GM19099 (cell line): Measurements from ENCODE around the gene SLC9A9.

Experiments
- POLR2A ChIP-seq: IDR thresholded peaks from 3 replicates; pipeline ENCODE4 v1.6.1; 2011; ENCODE audit warnings: low read depth; ENCODE audit not compliant: insufficient read length; ENCODE audit errors: extremely low read depth

SLC9A9 gene

DNA sequence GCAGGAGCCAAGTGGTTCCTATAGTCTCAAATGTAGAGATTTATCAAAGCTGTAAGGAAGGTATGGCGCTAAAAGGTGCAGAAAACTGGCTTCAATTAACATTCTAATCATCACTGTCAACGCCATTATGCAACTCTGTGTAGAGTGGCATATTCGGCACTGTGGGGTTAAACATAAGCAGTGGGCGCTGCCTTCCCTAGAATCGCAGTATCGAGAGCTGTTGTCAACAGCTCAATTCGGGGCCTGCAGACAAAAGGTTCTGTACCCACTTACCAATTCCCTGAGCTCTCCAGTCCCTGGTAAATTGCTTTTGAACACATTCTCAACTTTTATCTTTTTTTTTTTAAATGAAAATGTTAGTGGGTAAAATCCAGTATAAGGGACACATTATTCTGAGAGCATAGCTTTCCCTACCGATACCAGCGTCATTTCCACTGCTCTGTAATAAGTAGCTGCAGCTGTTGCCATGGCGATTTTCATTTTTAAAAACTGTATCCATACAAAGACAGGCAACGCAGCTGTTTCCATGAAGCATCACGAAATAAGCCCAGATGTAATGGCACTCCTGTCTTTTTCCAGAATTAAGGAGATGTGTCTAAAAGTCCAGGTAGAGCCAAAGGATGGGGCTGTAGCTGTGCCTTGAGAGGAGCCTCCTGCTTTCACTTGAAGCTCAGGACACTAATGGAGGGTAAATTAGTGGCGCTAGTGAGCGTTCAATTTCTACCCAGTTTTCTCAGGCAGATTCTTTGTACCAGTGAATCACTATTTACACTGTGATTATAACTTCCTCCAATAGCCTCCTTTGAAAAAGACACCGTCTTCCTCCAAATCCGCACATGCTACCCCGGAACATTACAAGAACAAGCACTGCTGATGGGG is 250.3 kb downstream of the SLC9A9 start:
- no peak for TF ChIP-seq POLR2A

GRCh38 chr3:143596957-143597642 is 251.2 kb downstream of the SLC9A9 start:
- TF ChIP-seq POLR2A = no peak

DNA sequence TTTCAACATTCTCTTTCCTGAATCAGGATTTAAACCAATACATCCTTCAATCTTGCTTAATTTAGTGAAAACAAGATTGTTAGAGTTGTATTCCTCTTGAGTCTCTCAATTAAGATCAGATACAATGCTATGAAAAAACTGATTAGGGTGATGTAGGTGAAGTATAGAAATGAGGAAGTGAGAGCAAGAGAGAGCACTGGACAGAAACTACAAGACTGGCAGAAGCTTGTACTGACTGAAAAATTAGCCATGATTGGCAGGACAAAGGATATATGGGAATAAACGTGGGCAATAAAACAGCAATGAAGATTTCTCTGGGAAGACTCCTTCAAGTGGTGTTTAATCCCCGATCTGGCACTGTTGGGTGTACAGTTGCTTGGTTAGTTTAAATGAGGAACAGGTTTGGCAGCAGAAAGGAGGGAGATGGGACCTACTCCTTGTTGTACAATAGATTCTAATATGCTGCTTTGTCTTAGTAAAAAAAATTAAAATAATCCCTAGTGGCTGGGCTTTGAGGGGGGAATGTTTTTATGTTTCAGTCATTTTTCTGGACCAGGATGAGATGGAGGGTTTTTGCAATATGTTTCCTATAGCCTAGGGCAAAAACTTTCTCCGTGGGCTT is 252.7 kb downstream of the SLC9A9 start:
- TF ChIP-seq POLR2A = no peak

DNA sequence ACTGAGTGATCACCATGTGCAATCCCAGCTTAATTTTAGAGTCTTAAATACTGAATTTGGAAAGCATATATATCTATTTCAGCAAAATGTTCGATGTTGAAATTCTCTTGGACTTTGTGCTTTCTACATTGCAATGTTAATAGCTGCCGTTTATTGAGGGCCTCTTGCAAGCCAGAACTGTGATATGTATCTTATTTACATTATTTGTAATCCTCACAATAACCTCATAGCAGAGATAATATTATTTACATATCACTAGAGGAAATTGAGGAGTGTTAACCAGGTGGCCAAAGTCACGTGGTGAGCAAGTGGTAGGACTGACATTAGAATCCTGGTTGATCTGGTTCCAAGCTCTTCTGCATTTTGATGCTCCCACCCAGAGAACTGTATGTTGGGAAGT is 254.1 kb downstream of the SLC9A9 start:
- TF ChIP-seq POLR2A = no peak

- no peak for TF ChIP-seq POLR2A
These were observed 257.6 kb downstream of the SLC9A9 start for GRCh38 chr3:143590660-143591059.

- no peak for TF ChIP-seq POLR2A
These were observed 261.7 kb downstream of the SLC9A9 start for GRCh38 chr3:143586576-143586975.

DNA sequence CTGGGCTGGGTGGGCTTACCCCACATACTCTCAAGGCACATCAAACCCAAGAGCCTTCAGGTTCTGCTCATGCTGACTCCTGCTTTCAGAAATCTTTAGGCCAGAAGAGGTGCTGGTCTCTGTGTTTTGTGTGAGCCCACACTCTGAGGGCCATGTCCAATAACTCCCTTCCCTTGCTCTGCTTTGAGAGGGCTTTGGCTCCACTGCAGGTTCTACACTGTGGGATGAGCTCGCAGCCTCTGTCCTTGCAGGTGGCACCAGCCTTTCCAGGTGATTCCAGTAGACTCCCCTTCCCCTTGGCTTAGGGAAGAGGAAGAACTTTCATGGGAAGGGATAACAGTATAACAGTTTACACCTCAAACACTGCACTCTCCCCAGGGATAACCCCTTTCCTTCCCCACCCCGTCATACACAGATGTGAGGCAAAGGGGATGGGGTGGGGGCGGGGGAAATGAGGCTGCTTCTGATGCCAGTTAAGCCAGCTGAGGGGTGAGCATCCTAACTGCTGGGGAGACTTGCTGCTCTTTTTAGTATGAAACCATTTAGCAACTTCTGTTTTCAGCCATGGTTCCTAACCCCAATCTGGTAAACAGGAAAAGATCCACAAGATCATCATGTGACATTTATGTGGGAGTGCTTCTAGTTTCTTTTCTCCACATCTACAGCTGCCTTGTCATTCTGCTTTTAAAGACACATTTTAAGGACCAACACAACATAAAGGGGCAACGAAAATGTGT is 262.4 kb downstream of the SLC9A9 start:
- TF ChIP-seq POLR2A = no peak

- TF ChIP-seq POLR2A = no peak
These were observed 263.8 kb downstream of the SLC9A9 start for GRCh38 chr3:143584474-143584873.

- TF ChIP-seq POLR2A = no peak
These were observed 266.1 kb downstream of the SLC9A9 start for GRCh38 chr3:143581972-143582722.

DNA sequence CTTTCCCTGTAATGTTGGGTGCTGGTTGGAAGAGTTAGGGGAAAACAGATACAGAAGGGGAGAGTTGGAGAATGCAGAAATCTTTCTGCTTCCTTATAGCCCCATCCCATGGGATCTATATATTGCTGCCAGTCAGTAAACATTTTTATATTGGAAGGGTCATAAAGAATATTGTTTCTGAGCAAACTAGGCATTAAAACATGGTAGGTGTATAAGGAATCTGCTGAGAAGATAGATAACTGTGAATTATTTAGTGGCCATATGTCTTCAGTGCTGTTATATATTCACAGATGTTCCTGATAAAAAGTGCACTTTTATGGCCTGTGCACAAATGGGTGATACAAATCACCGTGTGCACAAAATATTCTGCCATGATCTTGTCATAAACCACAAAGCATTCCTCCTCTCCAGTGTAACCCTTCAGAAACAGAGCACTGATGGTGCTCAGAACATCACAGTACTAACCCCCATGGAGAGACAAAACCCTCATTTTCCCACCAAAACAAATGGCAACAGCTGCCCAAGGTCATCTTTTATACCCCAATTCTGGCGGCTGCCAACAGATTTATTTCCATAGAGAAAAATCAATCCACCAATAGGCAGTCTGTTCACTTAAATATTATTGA is 269.3 kb downstream of the SLC9A9 start:
- no peak for TF ChIP-seq POLR2A

DNA sequence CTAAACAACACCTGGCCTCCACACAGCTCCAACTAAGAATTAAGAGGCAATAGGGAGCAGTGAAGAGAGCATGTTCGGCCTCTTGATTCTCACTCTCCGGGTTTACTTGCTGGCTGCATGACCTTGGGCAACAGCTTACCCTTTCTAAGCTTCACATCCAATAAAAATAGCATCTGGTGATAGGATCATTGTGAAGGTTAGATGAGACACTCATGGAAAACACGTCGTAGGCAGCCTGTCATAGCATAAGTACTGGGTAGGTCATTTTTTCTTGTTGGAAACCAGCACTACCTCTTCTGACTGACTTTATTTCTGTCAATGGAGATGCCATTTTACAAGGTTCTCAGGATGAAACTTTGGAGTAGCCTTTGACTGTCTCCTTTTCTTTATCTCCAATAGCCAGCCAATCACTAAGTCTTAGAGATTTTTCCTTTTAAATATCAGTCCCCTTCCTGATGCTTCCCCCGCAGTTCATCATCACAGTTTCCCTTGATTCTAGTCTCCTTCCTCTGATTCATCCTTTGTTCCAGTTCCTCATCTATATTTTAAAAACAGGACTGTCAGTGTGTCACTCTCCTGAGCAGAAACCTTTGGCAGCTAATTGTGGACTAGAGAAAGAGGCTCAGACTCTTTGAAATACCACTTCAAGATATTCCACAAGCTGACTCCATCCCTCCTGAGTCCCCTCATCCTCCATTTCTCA is 271.5 kb downstream of the SLC9A9 start:
- TF ChIP-seq POLR2A = no peak

- no peak for TF ChIP-seq POLR2A
These were observed 273.3 kb downstream of the SLC9A9 start for GRCh38 chr3:143574933-143575332.

- TF ChIP-seq POLR2A = no peak
These were observed 274.5 kb downstream of the SLC9A9 start for GRCh38 chr3:143573610-143574303.
